ENCODE results near the gene CDH13. TPM values are rescaled to one million over a fixed set of nuclear protein-coding genes. Genes with fewer than 3 reads are reported as not detected.

The CDH13 gene
- total and polyA plus RNA-seq, 8 donors, result 0.12 to 21.4 (median 1.7) TPM; not detected in 1

GRCh38 chr16:82605076-82605475, 21.7 kb upstream of the CDH13 start:
- WGBS, 5 donors, result 82 to 90% (median 87%) methylated on average over 8 of the region's 8 CpGs
- DNase-seq, result no peak
- Histone ChIP-seq H3K9me3 (peaks cover 0 to 10% (median 3%) of the 10 kb centered on the region in 4 donors), H3K27me3 (peaks cover 0 to 31% (median 0%) of the 10 kb centered on the region in 3 donors), H3K27ac (no peak overlapping the region), H3K36me3 (no peaks in the 10 kb centered on the region), H3K4me1 (peaks cover 0 to 5% (median 0%) of the 10 kb centered on the region in 4 donors), H3K4me3 (no peak overlapping the region)
- intact Hi-C loops (cut with DNase I; ENCODE audit: low total_unique reads), result no loop called here
- no peak for TF ChIP-seq EP300 (IDR thresholded peaks at IDR 0.05)
- no peak for TF ChIP-seq POLR2AphosphoS5 (IDR thresholded peaks at IDR 0.05)
- TF ChIP-seq CTCF (IDR thresholded peaks at IDR 0.05), result no peak
- no peak for TF ChIP-seq POLR2A (IDR thresholded peaks at IDR 0.05)

- no peak for DNase-seq
- H3K9me3 ChIP-seq, result peaks cover 0 to 2% (median 0%) of the 10 kb centered on the region in 4 donors
- H3K4me1 ChIP-seq, result peaks cover 0 to 5% (median 0%) of the 10 kb centered on the region in 4 donors
- WGBS, 5 donors, result 61 to 72% (median 64%) methylated on average over 15 of the region's 15 CpGs
- peaks cover 0 to 31% (median 0%) of the 10 kb centered on the region in 3 donors for H3K27me3 ChIP-seq
- TF ChIP-seq CTCF (IDR thresholded peaks at IDR 0.05) (no peak), POLR2AphosphoS5 (IDR thresholded peaks at IDR 0.05) (no peak), EP300 (IDR thresholded peaks at IDR 0.05) (no peak), POLR2A (IDR thresholded peaks at IDR 0.05) (no peak)
- H3K36me3 ChIP-seq, result no peaks in the 10 kb centered on the region
- no peak overlapping the region for H3K27ac ChIP-seq
- intact Hi-C loops (cut with DNase I; ENCODE audit: low total_unique reads), result no loop called here
- no peak overlapping the region for H3K4me3 ChIP-seq
Measured at GRCh38 chr16:82605863-82606620, 20.7 kb upstream of the CDH13 start.

- no peak overlapping the region for H3K27ac ChIP-seq
- TF ChIP-seq POLR2A (IDR thresholded peaks at IDR 0.05), result no peak
- no peak for TF ChIP-seq EP300 (IDR thresholded peaks at IDR 0.05)
- TF ChIP-seq CTCF (IDR thresholded peaks at IDR 0.05), result no peak
- no peak for TF ChIP-seq POLR2AphosphoS5 (IDR thresholded peaks at IDR 0.05)
- DNase-seq, result peak in 1 of 2 donors; percentile 26
- no peak overlapping the region for H3K4me3 ChIP-seq
- intact Hi-C loops (cut with DNase I; ENCODE audit: low total_unique reads), result no loop called here
- no peaks in the 10 kb centered on the region for H3K36me3 ChIP-seq
- H3K4me1 ChIP-seq, result no peaks in the 10 kb centered on the region
- WGBS, 5 donors, result 40 to 69% (median 68%) methylated on average over 3 of the region's 3 CpGs
- H3K27me3 ChIP-seq, result peaks cover 0 to 27% (median 0%) of the 10 kb centered on the region in 3 donors
- no peaks in the 10 kb centered on the region for H3K9me3 ChIP-seq
Measured at GRCh38 chr16:82609140-82609539, 17.6 kb upstream of the CDH13 start.

- no peaks in the 10 kb centered on the region for H3K36me3 ChIP-seq
- DNase-seq, result no peak
- no peaks in the 10 kb centered on the region for H3K4me1 ChIP-seq
- H3K9me3 ChIP-seq, result no peaks in the 10 kb centered on the region
- H3K4me3 ChIP-seq, result no peak overlapping the region
- H3K27ac ChIP-seq, result no peak overlapping the region
- TF ChIP-seq POLR2A (IDR thresholded peaks at IDR 0.05) (no peak), POLR2AphosphoS5 (IDR thresholded peaks at IDR 0.05) (no peak), EP300 (IDR thresholded peaks at IDR 0.05) (no peak), CTCF (IDR thresholded peaks at IDR 0.05) (no peak)
- intact Hi-C loops (cut with DNase I; ENCODE audit: low total_unique reads), result no loop called here
- 60 to 88% (median 82%) methylated on average over 3 of the region's 3 CpGs for WGBS, 5 donors
- peaks cover 0 to 10% (median 0%) of the 10 kb centered on the region in 3 donors for H3K27me3 ChIP-seq
Measured at GRCh38 chr16:82612263-82612662, 14.5 kb upstream of the CDH13 start.
